GM19395 (cell line): ENCODE measurements around the gene FGA.

ENCODE experiments used
- ATAC-seq: cut with Tn5 transposase; IDR thresholded peaks from one replicate; pipeline ENCODE4 v1.9.1; 2021; ENCODE audit warnings: mild to moderate bottlenecking, moderate library complexity; ENCODE audit not compliant: unreplicated experiment

The FGA gene

GRCh38 chr4:154583677-154584076 lies 6.9 kb downstream of the FGA start:
- ATAC-seq, result no peak

GRCh38 chr4:154583230-154583629 lies 7.3 kb downstream of the FGA start:
- no peak for ATAC-seq

GRCh38 chr4:154582723-154583122 lies 7.8 kb downstream of the FGA start:
- no peak for ATAC-seq

GRCh38 chr4:154579927-154580326 lies 10.6 kb downstream of the FGA start:
- no peak for ATAC-seq

- ATAC-seq, result no peak
Observed at GRCh38 chr4:154578919-154579318, 11.6 kb downstream of the FGA start.

- ATAC-seq, result no peak
Observed at GRCh38 chr4:154577324-154577723, 13.2 kb downstream of the FGA start.

GRCh38 chr4:154574311-154574710 lies 16.2 kb downstream of the FGA start:
- no peak for ATAC-seq

GRCh38 chr4:154573190-154573870 lies 17.2 kb downstream of the FGA start:
- no peak for ATAC-seq

GRCh38 chr4:154569584-154569983 lies 21.0 kb downstream of the FGA start:
- no peak for ATAC-seq

GRCh38 chr4:154569028-154569427 lies 21.5 kb downstream of the FGA start:
- no peak for ATAC-seq

- ATAC-seq, result no peak
Observed at GRCh38 chr4:154566639-154567204, 23.8 kb downstream of the FGA start.

- no peak for ATAC-seq
Observed at GRCh38 chr4:154565704-154566103, 24.8 kb downstream of the FGA start.

GRCh38 chr4:154564311-154564710 lies 26.2 kb downstream of the FGA start:
- ATAC-seq, result no peak

GRCh38 chr4:154562697-154563254 lies 27.8 kb downstream of the FGA start, which contains the start of gene FGB:
TSS of gene FGB (plus strand) at chr4:154563011. CDS start at chr4:154563019, 8 bp downstream.
- no peak for ATAC-seq

GRCh38 chr4:154560824-154561231 lies 29.7 kb downstream of the FGA start:
- ATAC-seq, result no peak

- no peak for ATAC-seq
Observed at GRCh38 chr4:154560419-154560801, 30.1 kb downstream of the FGA start.

GRCh38 chr4:154559494-154560418 lies 30.8 kb downstream of the FGA start:
- ATAC-seq, result peak; percentile 91

- ATAC-seq, result peak; percentile 14
Observed at GRCh38 chr4:154559141-154559493, 31.4 kb downstream of the FGA start.

- peak; percentile 58 for ATAC-seq
Observed at GRCh38 chr4:154551872-154552686, 38.5 kb downstream of the FGA start.

- ATAC-seq, result peak; percentile 99
Observed at GRCh38 chr4:154549894-154550790, 40.4 kb downstream of the FGA start, which contains the start of gene PLRG1. TSS of gene PLRG1 (minus strand) at chr4:154550400. CDS start at chr4:154550308, 92 bp downstream.
